Measurements from ENCODE around the gene PACSIN2. TPM values are rescaled to one million over a fixed set of nuclear protein-coding genes. Genes with fewer than 3 reads are reported as not detected.

The PACSIN2 gene
- total RNA-seq, 1 donor from 2014 or later, result 95.5 TPM

DNA sequence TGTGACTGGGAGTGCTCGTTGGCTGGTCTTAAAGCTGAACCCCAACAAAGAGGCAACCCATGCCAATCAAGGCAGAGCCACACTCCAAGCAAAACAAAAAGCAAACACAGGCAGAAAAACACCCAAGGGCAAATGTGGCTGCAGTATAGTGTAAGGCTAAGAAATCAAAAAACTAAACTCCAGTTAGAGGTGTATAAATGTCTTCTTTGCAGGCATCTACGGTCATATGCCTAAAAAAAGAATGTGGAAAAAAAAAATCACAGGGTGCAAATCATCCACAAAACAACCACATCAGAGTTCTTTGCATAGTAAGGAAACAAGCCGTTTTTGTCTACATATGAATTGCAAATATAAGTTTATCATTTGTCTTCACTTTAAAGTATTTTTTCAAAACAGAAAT lies 185.6 kb downstream of the PACSIN2 start:
- Histone ChIP-seq H3K36me3 (peaks cover 90 to 96% of the 10 kb centered on the region in 2 donors), H3K4me3 (no peak overlapping the region), H3K4me1 (no peaks in the 10 kb centered on the region), H3K9me3 (no peaks in the 10 kb centered on the region), H3K27me3 (no peaks in the 10 kb centered on the region), H3K27ac (no peak overlapping the region)
- TF ChIP-seq, protein P1, sequence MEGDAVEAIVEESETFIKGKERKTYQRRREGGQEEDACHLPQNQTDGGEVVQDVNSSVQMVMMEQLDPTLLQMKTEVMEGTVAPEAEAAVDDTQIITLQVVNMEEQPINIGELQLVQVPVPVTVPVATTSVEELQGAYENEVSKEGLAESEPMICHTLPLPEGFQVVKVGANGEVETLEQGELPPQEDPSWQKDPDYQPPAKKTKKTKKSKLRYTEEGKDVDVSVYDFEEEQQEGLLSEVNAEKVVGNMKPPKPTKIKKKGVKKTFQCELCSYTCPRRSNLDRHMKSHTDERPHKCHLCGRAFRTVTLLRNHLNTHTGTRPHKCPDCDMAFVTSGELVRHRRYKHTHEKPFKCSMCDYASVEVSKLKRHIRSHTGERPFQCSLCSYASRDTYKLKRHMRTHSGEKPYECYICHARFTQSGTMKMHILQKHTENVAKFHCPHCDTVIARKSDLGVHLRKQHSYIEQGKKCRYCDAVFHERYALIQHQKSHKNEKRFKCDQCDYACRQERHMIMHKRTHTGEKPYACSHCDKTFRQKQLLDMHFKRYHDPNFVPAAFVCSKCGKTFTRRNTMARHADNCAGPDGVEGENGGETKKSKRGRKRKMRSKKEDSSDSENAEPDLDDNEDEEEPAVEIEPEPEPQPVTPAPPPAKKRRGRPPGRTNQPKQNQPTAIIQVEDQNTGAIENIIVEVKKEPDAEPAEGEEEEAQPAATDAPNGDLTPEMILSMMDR (IDR thresholded peaks at IDR 0.05), result no peak
- DNase-seq (ENCODE audit: low spot score in 2 of 2), result no peak
- intact Hi-C loops (cut with DNase I), result no loop called here

DNA sequence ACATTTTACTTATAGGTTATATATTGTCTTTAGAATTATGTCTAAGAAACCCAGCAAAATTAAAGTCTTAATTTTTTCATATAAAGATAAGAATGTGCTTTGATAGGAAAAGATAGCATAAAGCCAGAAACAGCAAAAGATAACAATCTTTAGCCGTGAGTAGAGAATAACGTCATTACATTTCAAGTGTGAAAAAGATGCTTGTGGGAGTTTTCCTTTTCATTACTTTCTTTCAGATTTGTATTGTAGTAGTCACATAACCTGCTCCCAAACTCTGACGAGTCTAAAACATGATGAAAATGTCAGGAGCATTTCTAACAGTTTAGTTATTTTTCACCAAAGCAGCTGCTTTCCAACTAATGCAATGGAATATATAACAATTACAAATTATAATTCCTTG lies 189.2 kb downstream of the PACSIN2 start:
- intact Hi-C loops (cut with DNase I), result no loop called here
- no peak overlapping the region for H3K4me3 ChIP-seq
- DNase-seq (ENCODE audit: low spot score in 2 of 2), result no peak
- no peaks in the 10 kb centered on the region for H3K4me1 ChIP-seq
- H3K27ac ChIP-seq, result no peak overlapping the region
- no peaks in the 10 kb centered on the region for H3K27me3 ChIP-seq
- no peaks in the 10 kb centered on the region for H3K9me3 ChIP-seq
- TF ChIP-seq, protein P1 (IDR thresholded peaks at IDR 0.05), result no peak
- H3K36me3 ChIP-seq, result peaks cover 79 to 96% of the 10 kb centered on the region in 2 donors

DNA sequence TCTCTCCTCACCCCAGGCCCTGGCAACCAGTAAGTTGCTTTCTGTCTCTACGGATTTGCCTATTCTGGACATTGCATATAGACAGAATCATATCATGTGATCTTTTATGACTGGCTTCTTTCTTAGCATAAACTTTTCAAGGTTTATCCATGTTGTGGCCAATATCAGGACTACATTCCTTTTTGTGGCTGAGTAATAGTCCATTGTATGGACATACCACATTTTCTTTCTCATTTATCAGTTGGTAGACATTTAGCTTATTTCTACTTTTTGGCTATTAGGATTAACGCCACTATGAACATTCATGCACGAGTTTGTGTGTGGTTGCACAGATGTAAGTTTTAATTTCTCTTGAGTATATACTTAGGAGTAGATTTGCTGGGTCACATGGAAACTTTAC lies 193.6 kb downstream of the PACSIN2 start:
- intact Hi-C loops (cut with DNase I), result no loop called here
- no peaks in the 10 kb centered on the region for H3K4me1 ChIP-seq
- DNase-seq (ENCODE audit: low spot score in 2 of 2), result no peak
- no peak overlapping the region for H3K27ac ChIP-seq
- H3K9me3 ChIP-seq, result no peaks in the 10 kb centered on the region
- TF ChIP-seq, protein P1 (IDR thresholded peaks at IDR 0.05), result no peak
- peaks cover 44 to 61% of the 10 kb centered on the region in 2 donors for H3K36me3 ChIP-seq
- H3K27me3 ChIP-seq, result no peaks in the 10 kb centered on the region
- no peak overlapping the region for H3K4me3 ChIP-seq

DNA sequence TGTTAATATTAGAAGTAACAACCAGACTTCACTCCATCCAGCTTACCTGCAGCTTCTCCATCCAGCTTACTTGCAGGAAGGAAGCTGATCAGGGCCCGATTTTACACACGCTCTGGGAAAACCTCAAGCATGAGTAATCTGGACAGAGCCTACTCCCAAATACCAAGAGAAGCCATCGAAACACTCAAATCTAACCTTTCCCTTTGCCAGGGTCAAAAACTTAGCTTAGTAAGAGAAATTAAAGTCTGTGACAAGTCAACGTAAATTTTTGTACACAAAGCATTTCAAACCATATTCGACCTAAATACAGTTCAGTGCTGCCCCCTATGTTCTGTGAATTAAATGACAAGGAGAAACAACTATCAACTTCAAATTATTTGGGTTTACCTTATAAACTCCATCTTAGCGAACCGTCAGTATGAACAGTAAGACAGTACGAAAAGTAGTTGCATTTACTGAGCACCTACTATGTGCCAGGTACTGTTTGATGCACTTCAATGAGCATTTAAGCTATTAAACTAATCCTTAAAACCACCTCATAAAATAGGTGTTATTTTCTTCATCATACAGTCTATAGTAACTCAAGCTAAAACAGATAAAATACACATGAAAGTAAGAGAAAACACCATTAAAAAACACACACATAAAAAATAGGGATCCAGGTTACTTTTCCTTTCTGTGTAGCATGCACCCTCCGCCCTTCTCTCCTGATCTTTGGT lies 194.7 kb downstream of the PACSIN2 start:
- Histone ChIP-seq H3K27me3 (no peaks in the 10 kb centered on the region), H3K9me3 (no peaks in the 10 kb centered on the region), H3K4me3 (no peak overlapping the region), H3K4me1 (no peaks in the 10 kb centered on the region), H3K36me3 (peaks cover 45 to 61% of the 10 kb centered on the region in 2 donors), H3K27ac (no peak overlapping the region)
- TF ChIP-seq, protein P1 (IDR thresholded peaks at IDR 0.05), result peak in 2 of 3 experiments; percentile 51 to 55
- peak in 1 of 2 donors; percentile 27 for DNase-seq (ENCODE audit: low spot score in 2 of 2)
- intact Hi-C loops (cut with DNase I), result no loop called here

Other genes with a start within 250 kb of the PACSIN2 start
- gene ARFGAP3, start 157.9 kb downstream of the PACSIN2 start, total RNA-seq, result 21.6 TPM
- 0.21 TPM for gene TTLL1, start 74.2 kb upstream of the PACSIN2 start, total RNA-seq
- not detected for gene BIK, start 95.6 kb upstream of the PACSIN2 start, total RNA-seq
- 4.6 TPM for gene MCAT, start 128.2 kb upstream of the PACSIN2 start, total RNA-seq
- 961 TPM for gene TSPO, start 136.4 kb upstream of the PACSIN2 start, total RNA-seq
- gene TTLL12, start 172.0 kb upstream of the PACSIN2 start, total RNA-seq, result 10.6 TPM

Measured in ascending aorta (tissue), 2 donors.